ENCODE results near the gene RAB11FIP3. TPM values are rescaled to one million over a fixed set of nuclear protein-coding genes. Genes with fewer than 3 reads are reported as not detected.

Gene RAB11FIP3
- total and polyA plus RNA-seq, 2 experiments from 2014 or later, result 1.2 to 27.8 TPM

- H4K20me1 ChIP-seq (ENCODE audit: insufficient read depth), result no peaks in the 10 kb centered on the region
- H3F3A ChIP-seq (ENCODE audit: insufficient read depth), result no peaks in the 10 kb centered on the region
- no peak overlapping the region for H3K4me3 ChIP-seq
- H3K79me2 ChIP-seq (ENCODE audit: insufficient read depth), result no peaks in the 10 kb centered on the region
- H3K36me3 ChIP-seq (ENCODE audit: low read depth), result no peaks in the 10 kb centered on the region
- no peaks in the 10 kb centered on the region for H3K9me3 ChIP-seq (ENCODE audit: low read depth)
- in situ Hi-C loops (cut with MboI), result no loop called here
- no peaks in the 10 kb centered on the region for H3K27me3 ChIP-seq (replicated peaks; ENCODE audit: insufficient read depth)
- no peak for DNase-seq
- no peak overlapping the region for H2AFZ ChIP-seq
- no peak overlapping the region for H3K9ac ChIP-seq
- H3K27ac ChIP-seq, result no peak overlapping the region
- 83 to 85% methylated on average over 6 of the region's 6 CpGs for WGBS, 2 experiments (ENCODE audit: low coverage in 1 of 2, low lambda C conversion rate in 2 of 2, missing lambda C conversion rate in 2 of 2)
- no peaks in the 10 kb centered on the region for H3K9me2 ChIP-seq (ENCODE audit: insufficient read depth)
- H3K4me2 ChIP-seq (ENCODE audit: unreplicated experiment), result no peak overlapping the region
- H3K4me1 ChIP-seq (ENCODE audit: insufficient read depth), result no peaks in the 10 kb centered on the region
- TF ChIP-seq EZH2phosphoT487 (IDR thresholded peaks at IDR 0.05; ENCODE audit: insufficient read depth, low read depth), result no peak
Measured at GRCh38 chr16:507996-508395, 82.5 kb downstream of the RAB11FIP3 start.

GRCh38 chr16:508884-509736 is 83.7 kb downstream of the RAB11FIP3 start:
- Histone ChIP-seq H3K79me2 (ENCODE audit: insufficient read depth) (no peaks in the 10 kb centered on the region), H3K9ac (no peak overlapping the region), H3K27ac (no peak overlapping the region), H3K9me3 (ENCODE audit: low read depth) (no peaks in the 10 kb centered on the region), H3K27me3 (replicated peaks; ENCODE audit: insufficient read depth) (no peaks in the 10 kb centered on the region), H2AFZ (no peak overlapping the region), H3K4me3 (no peak overlapping the region), H3K36me3 (ENCODE audit: low read depth) (no peaks in the 10 kb centered on the region), H3F3A (ENCODE audit: insufficient read depth) (no peaks in the 10 kb centered on the region), H3K4me1 (ENCODE audit: insufficient read depth) (no peaks in the 10 kb centered on the region), H4K20me1 (ENCODE audit: insufficient read depth) (no peaks in the 10 kb centered on the region), H3K4me2 (ENCODE audit: unreplicated experiment) (no peak overlapping the region), H3K9me2 (ENCODE audit: insufficient read depth) (no peaks in the 10 kb centered on the region)
- in situ Hi-C loops (cut with MboI), result no loop called here
- DNase-seq, result no peak
- 86 to 88% methylated on average over 17 to 18 of the region's 18 CpGs for WGBS, 2 experiments (ENCODE audit: low coverage in 1 of 2, low lambda C conversion rate in 2 of 2, missing lambda C conversion rate in 2 of 2)
- TF ChIP-seq EZH2phosphoT487 (IDR thresholded peaks at IDR 0.05; ENCODE audit: insufficient read depth, low read depth), result no peak
- no peak for TF ChIP-seq EZH2 (IDR thresholded peaks at IDR 0.05; ENCODE audit: insufficient read depth, poor library complexity, severe bottlenecking)

GRCh38 chr16:510066-510825 is 84.8 kb downstream of the RAB11FIP3 start:
- Histone ChIP-seq H3K79me2 (ENCODE audit: insufficient read depth) (no peaks in the 10 kb centered on the region), H3K9ac (no peak overlapping the region), H3K36me3 (ENCODE audit: low read depth) (no peaks in the 10 kb centered on the region), H2AFZ (no peak overlapping the region), H3K27ac (no peak overlapping the region), H3K27me3 (replicated peaks; ENCODE audit: insufficient read depth) (no peaks in the 10 kb centered on the region), H3K4me1 (ENCODE audit: insufficient read depth) (no peaks in the 10 kb centered on the region), H3K9me2 (ENCODE audit: insufficient read depth) (no peaks in the 10 kb centered on the region), H4K20me1 (ENCODE audit: insufficient read depth) (no peaks in the 10 kb centered on the region), H3F3A (ENCODE audit: insufficient read depth) (no peaks in the 10 kb centered on the region), H3K4me3 (no peak overlapping the region), H3K9me3 (ENCODE audit: low read depth) (no peaks in the 10 kb centered on the region), H3K4me2 (ENCODE audit: unreplicated experiment) (no peak overlapping the region)
- 95 to 96% methylated on average over 22 to 35 of the region's 35 CpGs for WGBS, 2 experiments (ENCODE audit: low coverage in 1 of 2, low lambda C conversion rate in 2 of 2, missing lambda C conversion rate in 2 of 2)
- TF ChIP-seq EZH2 (IDR thresholded peaks at IDR 0.05; ENCODE audit: insufficient read depth, poor library complexity, severe bottlenecking), result no peak
- TF ChIP-seq EZH2phosphoT487 (IDR thresholded peaks at IDR 0.05; ENCODE audit: insufficient read depth, low read depth), result no peak
- in situ Hi-C loops (cut with MboI), result no loop called here
- DNase-seq, result no peak

GRCh38 chr16:512802-513201 is 87.4 kb downstream of the RAB11FIP3 start:
- no peaks in the 10 kb centered on the region for H3K36me3 ChIP-seq (ENCODE audit: low read depth)
- no peak overlapping the region for H3K4me3 ChIP-seq
- H3K27ac ChIP-seq, result no peak overlapping the region
- in situ Hi-C loops (cut with MboI), result no loop called here
- TF ChIP-seq EZH2phosphoT487 (IDR thresholded peaks at IDR 0.05; ENCODE audit: insufficient read depth, low read depth) (no peak), EZH2 (IDR thresholded peaks at IDR 0.05; ENCODE audit: insufficient read depth, poor library complexity, severe bottlenecking) (no peak)
- H3K4me1 ChIP-seq (ENCODE audit: insufficient read depth), result no peaks in the 10 kb centered on the region
- no peak overlapping the region for H2AFZ ChIP-seq
- no peaks in the 10 kb centered on the region for H3K27me3 ChIP-seq (replicated peaks; ENCODE audit: insufficient read depth)
- WGBS, 2 experiments (ENCODE audit: low coverage in 1 of 2, low lambda C conversion rate in 2 of 2, missing lambda C conversion rate in 2 of 2), result 94 to 98% methylated on average over 6 of the region's 6 CpGs
- no peak for DNase-seq
- no peak overlapping the region for H3K4me2 ChIP-seq (ENCODE audit: unreplicated experiment)
- H3K9me3 ChIP-seq (ENCODE audit: low read depth), result no peaks in the 10 kb centered on the region
- H4K20me1 ChIP-seq (ENCODE audit: insufficient read depth), result no peaks in the 10 kb centered on the region
- no peaks in the 10 kb centered on the region for H3K79me2 ChIP-seq (ENCODE audit: insufficient read depth)
- no peaks in the 10 kb centered on the region for H3K9me2 ChIP-seq (ENCODE audit: insufficient read depth)
- no peaks in the 10 kb centered on the region for H3F3A ChIP-seq (ENCODE audit: insufficient read depth)
- H3K9ac ChIP-seq, result no peak overlapping the region

Measured in GM23248 (cell line).